ENCODE results near the gene CCDC32. TPM values are rescaled to one million over a fixed set of nuclear protein-coding genes. Genes with fewer than 3 reads are reported as not detected.

Gene CCDC32
- total RNA-seq, 1 experiment from 2014 or later = 8.9 TPM

GRCh38 chr15:40598126-40598525 lies 33.3 kb upstream of the CCDC32 start:
- no peak overlapping the region for H2AK5ac ChIP-seq (ENCODE audit: insufficient read length, low read length)
- H3K79me2 ChIP-seq (ENCODE audit: insufficient read depth, low read length) = no peaks in the 10 kb centered on the region; the same call in 1 of the 2 replicates
- no peak for DNase-seq
- H2BK5ac ChIP-seq (ENCODE audit: insufficient read length, low read length) = no peak overlapping the region
- Mint-ChIP-seq H3K27me3 (ENCODE audit: low read depth) (peaks cover 2% of the 10 kb centered on the region), H3K36me3 (ENCODE audit: insufficient read depth in 1 of 3, low read depth in 3 of 3) (peaks cover 0 to 4% (median 0%) of the 10 kb centered on the region in 3 experiments; a peak in 2 of 7 replicates), H3K4me3 (no peak overlapping the region), H3K9me3 (peaks cover 3 to 4% of the 10 kb centered on the region in 2 experiments; a peak in 3 of 5 replicates), H3K4me1 (peaks cover 5 to 7% of the 10 kb centered on the region in 2 experiments), H3K27ac (no peak overlapping the region)
- no peak overlapping the region for H2BK12ac ChIP-seq (ENCODE audit: insufficient read length, low read depth, low read length)
- H4K91ac ChIP-seq (ENCODE audit: insufficient read length, low read depth, low read length) = no peak overlapping the region
- no CpG with 5 or more reads among the region's 3 CpGs for WGBS (ENCODE audit: extremely low coverage, insufficient read length, low lambda C conversion rate)
- H2BK120ac ChIP-seq (ENCODE audit: low read depth, low read length, poor library complexity, severe bottlenecking) = no peak overlapping the region
- H3K56ac ChIP-seq (ENCODE audit: insufficient read length, low read depth, low read length) = no peak overlapping the region
- H2BK20ac ChIP-seq (ENCODE audit: low read depth, low read length, poor library complexity, severe bottlenecking) = no peak overlapping the region
- no peak overlapping the region for H2BK15ac ChIP-seq (ENCODE audit: low read depth, low read length)
- no peak overlapping the region for H2AFZ ChIP-seq (ENCODE audit: low read length)
- H3K18ac ChIP-seq (ENCODE audit: insufficient read length, low read depth, low read length) = no peak overlapping the region
- no peak overlapping the region for H4K5ac ChIP-seq (ENCODE audit: insufficient read length, low read depth, low read length)
- no peak overlapping the region for H3K9ac ChIP-seq (ENCODE audit: extremely low read depth, insufficient read length, low read length)
- H3K23ac ChIP-seq (ENCODE audit: insufficient read length, low read depth, low read length) = no peak overlapping the region
- H3K9me3 ChIP-seq (ENCODE audit: control insufficient read depth, low read depth, low read length) = no peaks in the 10 kb centered on the region
- H3K4me2 ChIP-seq (ENCODE audit: insufficient read depth, insufficient read length, low read length) = no peak overlapping the region
- no peak overlapping the region for H3K27ac ChIP-seq (ENCODE audit: insufficient read length, low read depth, low read length)
- H3K79me1 ChIP-seq (ENCODE audit: insufficient read depth, low read depth, low read length, poor library complexity, severe bottlenecking) = peaks cover 2% of the 10 kb centered on the region
- no peaks in the 10 kb centered on the region; the same call in 1 of the 2 replicates for H3K4me1 ChIP-seq (ENCODE audit: insufficient read depth, low read length)
- no peak for TF ChIP-seq CTCF (conservative IDR thresholded peaks at IDR 0.05)
- H3K14ac ChIP-seq (ENCODE audit: insufficient read depth, low read length) = no peak overlapping the region
- H3K27me3 ChIP-seq (ENCODE audit: insufficient read depth, low read length) = no peaks in the 10 kb centered on the region
- H3K23me2 ChIP-seq (ENCODE audit: insufficient read length, low read depth, low read length, poor library complexity, severe bottlenecking) = peaks cover 3% of the 10 kb centered on the region
- no peaks in the 10 kb centered on the region for H4K20me1 ChIP-seq (ENCODE audit: control insufficient read depth, insufficient read depth, insufficient read length)
- no peak overlapping the region for H3K4ac ChIP-seq (ENCODE audit: low read depth, low read length)
- no peak overlapping the region for H4K8ac ChIP-seq (replicated peaks; ENCODE audit: insufficient read length, low read depth, low read length)
- no peak overlapping the region for H3T11ph ChIP-seq (ENCODE audit: low read length)

Measured in H9 (cell line).